Gastrocnemius medialis (tissue), 4 donors: ENCODE data around the gene FCHSD1.

ENCODE experiments used
- POLR2A ChIP-seq, 2 donors: fragments of 450-650 bp; IDR thresholded peaks; one replicate each; pipeline ENCODE4 v1.6.1; 2017; ENCODE audit warnings: antibody characterized with exemption in 2 of 2, mild to moderate bottlenecking in 2 of 2, moderate library complexity in 2 of 2
- TF ChIP-seq, protein P1 (sequence below), 5 experiments: fragments of 450-650 bp in 3 of 5; fragments of 200-600 bp in 2 of 5; sonication (generic) in 2 of 5; IDR thresholded peaks in 4 of 5; conservative IDR thresholded peaks in 1 of 5; 1 replicate in 4 of 5; 2 replicates in 1 of 5; pipeline ENCODE4 v1.5.1; 2016 to 2019; ENCODE audit warnings: antibody characterized with exemption in 5 of 5, mild to moderate bottlenecking in 3 of 5, moderate library complexity in 3 of 5

DNA sequence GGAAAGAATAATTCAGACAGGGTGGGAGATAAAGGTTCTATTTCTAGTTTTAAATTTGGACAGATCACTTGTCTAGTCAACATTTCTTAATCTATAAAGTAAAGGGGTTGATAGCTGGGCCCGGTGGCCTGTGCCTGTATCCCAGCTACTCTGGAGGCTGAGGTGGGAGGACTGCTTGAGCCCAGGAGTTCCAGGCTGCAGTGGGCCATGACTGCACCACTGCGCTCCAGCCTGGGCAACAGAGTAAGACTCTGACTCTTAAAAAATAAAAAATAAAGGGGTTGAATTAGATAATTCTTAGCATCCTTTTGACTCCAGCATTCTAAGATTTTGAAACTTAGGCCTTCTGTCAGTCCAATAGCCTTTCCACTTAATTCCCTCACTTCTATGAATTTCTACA, 43.2 kb downstream of the FCHSD1 start:
- TF ChIP-seq POLR2A (IDR thresholded peaks at IDR 0.05), result no peak
- TF ChIP-seq, protein P1, sequence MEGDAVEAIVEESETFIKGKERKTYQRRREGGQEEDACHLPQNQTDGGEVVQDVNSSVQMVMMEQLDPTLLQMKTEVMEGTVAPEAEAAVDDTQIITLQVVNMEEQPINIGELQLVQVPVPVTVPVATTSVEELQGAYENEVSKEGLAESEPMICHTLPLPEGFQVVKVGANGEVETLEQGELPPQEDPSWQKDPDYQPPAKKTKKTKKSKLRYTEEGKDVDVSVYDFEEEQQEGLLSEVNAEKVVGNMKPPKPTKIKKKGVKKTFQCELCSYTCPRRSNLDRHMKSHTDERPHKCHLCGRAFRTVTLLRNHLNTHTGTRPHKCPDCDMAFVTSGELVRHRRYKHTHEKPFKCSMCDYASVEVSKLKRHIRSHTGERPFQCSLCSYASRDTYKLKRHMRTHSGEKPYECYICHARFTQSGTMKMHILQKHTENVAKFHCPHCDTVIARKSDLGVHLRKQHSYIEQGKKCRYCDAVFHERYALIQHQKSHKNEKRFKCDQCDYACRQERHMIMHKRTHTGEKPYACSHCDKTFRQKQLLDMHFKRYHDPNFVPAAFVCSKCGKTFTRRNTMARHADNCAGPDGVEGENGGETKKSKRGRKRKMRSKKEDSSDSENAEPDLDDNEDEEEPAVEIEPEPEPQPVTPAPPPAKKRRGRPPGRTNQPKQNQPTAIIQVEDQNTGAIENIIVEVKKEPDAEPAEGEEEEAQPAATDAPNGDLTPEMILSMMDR (IDR thresholded peaks at IDR 0.05 in 4 of 5, conservative IDR thresholded peaks at IDR 0.05 in 1 of 5), result no peak
